Stimulated activated CD8-positive, alpha-beta memory T cell treated with anti-CD3 and anti-CD28 coated beads, Interleukin-4, amount 100 ng/mL, for 1 hour (primary cell): ENCODE data around the gene PPP1R3G.

Experiments used
- DNase-seq, 2 donors: peaks; one replicate each; pipeline ENCODE4 v3.0.0-alpha.2; 2020; ENCODE audit warnings: low read depth in 2 of 2, low spot score in 1 of 2

PPP1R3G gene

GRCh38 chr6:5093231-5094015 lies 8.3 kb downstream of the PPP1R3G start:
- no peak for DNase-seq

GRCh38 chr6:5094327-5094726 lies 9.2 kb downstream of the PPP1R3G start:
- DNase-seq: no peak

GRCh38 chr6:5095236-5095635 lies 10.1 kb downstream of the PPP1R3G start:
- no peak for DNase-seq

- no peak for DNase-seq
Measured at GRCh38 chr6:5096482-5096881, 11.3 kb downstream of the PPP1R3G start.

GRCh38 chr6:5098501-5099270 lies 13.5 kb downstream of the PPP1R3G start:
- DNase-seq: no peak

GRCh38 chr6:5099537-5099936 lies 14.4 kb downstream of the PPP1R3G start:
- DNase-seq: no peak

- DNase-seq: no peak
Measured at GRCh38 chr6:5100806-5101205, 15.7 kb downstream of the PPP1R3G start.

- DNase-seq: no peak
Measured at GRCh38 chr6:5102267-5102970, 17.3 kb downstream of the PPP1R3G start.

- DNase-seq: no peak
Measured at GRCh38 chr6:5103250-5103649, 18.1 kb downstream of the PPP1R3G start.

- DNase-seq: no peak
Measured at GRCh38 chr6:5104667-5105066, 19.5 kb downstream of the PPP1R3G start.

GRCh38 chr6:5105146-5105545 lies 20.0 kb downstream of the PPP1R3G start:
- DNase-seq: no peak

- DNase-seq: no peak
Measured at GRCh38 chr6:5107341-5107740, 22.2 kb downstream of the PPP1R3G start.

GRCh38 chr6:5108068-5108467 lies 22.9 kb downstream of the PPP1R3G start:
- DNase-seq: no peak

GRCh38 chr6:5108536-5109150 lies 23.5 kb downstream of the PPP1R3G start:
- DNase-seq: no peak

- no peak for DNase-seq
Measured at GRCh38 chr6:5109436-5109835, 24.3 kb downstream of the PPP1R3G start.

GRCh38 chr6:5110246-5110645 lies 25.1 kb downstream of the PPP1R3G start:
- no peak for DNase-seq

- DNase-seq: no peak
Measured at GRCh38 chr6:5111626-5112025, 26.5 kb downstream of the PPP1R3G start.

- DNase-seq: no peak
Measured at GRCh38 chr6:5112066-5112799, 27.1 kb downstream of the PPP1R3G start.

- no peak for DNase-seq
Measured at GRCh38 chr6:5113096-5113495, 28.0 kb downstream of the PPP1R3G start.

- DNase-seq: no peak
Measured at GRCh38 chr6:5115168-5115567, 30.0 kb downstream of the PPP1R3G start.
